ENCODE data around the gene ZNF365.
"Not testable (repeated sequence)": the region's sequence is repeated elsewhere in the genome, so short reads cannot be mapped to it uniquely, and the experiment has no call there.

The ZNF365 gene, protein sequence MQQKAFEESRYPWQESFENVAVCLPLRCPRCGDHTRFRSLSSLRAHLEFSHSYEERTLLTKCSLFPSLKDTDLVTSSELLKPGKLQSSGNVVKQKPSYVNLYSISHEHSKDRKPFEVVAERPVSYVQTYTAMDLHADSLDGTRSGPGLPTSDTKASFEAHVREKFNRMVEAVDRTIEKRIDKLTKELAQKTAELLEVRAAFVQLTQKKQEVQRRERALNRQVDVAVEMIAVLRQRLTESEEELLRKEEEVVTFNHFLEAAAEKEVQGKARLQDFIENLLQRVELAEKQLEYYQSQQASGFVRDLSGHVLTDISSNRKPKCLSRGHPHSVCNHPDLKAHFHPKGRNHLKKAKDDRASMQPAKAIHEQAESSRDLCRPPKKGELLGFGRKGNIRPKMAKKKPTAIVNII

DNA sequence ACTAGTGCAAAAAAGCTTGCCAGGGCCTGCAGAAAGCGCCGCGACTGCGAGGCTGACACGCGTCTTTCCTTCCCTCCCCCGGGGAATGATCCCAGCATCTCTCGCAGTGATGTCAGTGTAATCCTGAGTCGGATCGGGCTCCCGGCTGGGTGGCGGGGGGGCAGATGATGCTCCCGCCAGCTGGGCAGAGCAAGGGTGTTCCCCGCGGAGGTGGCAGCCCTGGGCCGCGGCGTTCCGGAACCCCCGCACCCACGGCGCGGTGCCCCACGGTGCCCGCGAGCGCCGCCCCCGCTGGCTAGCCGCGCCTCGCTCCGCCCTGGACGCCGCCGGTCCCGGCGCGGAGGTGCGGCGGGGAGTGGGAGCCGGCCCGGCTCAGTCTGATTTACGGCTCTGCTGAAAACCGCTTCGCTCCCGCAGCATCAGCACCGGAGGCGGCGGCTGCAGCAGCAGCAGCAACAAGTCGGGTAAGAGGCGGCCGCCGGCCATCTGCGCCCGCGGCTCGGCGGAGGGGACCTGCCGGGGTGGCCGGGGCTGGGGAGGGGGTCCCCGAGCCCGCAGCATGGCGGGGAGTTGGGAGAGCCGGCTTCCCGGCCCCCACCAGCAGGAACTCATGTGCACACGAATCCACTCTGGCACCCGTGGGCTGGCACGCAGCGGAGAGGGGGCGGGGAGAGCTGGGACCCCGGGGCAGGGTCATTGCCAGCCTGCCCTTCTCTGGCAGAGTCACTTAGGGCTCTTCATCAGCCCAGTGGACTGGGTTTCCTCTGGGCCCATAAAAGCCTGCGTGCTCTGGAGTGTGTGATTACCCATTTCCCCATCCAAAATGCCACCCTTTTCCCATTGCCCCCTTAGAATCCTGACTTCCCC lies at the start of gene ZNF365:
ZNF365 (plus strand) TSS at position 375 of the 867 bp plus-strand sequence. CDS start 1,825 bp downstream, outside the sequence.
- in situ Hi-C loops (cut with MboI; ENCODE audit: low sequenced_read_pairs) = no loop called here

DNA sequence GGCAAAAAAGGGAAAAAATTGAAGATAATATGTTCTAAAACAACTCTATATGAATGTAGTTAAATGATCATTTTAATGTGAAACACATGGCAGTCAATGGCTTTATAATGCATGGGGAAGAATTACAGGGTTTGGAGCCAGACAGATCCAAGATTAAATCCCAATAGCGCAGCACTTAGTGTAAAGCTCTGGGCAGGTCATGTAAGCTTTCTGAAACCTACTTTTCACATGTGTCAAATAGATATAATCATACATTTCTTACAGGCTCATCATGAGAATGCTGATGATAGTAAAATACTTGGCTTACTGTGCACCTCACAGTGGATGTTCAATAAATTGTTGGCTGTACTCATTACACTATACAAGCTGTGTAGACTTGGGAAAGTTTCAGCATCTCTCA lies 48.0 kb upstream of the ZNF365 start:
- in situ Hi-C loops (cut with MboI; ENCODE audit: low sequenced_read_pairs) = no loop called here

DNA sequence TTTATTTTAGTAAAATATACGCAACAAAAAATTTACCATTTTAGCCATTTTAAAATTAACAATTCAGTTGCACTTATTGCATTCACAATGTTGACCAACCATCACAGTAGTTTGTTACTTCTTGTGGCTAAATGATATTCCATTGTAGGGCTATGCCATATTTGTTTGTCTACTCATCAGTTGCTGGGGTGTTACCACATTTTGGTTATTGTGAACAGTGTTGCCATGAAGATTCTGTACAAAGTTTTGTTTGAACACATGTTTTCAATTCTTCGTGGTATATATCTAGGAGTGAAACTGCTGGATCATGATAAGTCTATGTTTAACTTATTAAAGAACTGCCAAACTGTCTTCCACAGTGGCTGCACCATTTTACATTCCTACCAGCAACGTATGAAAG lies 46.3 kb upstream of the ZNF365 start:
- in situ Hi-C loops (cut with MboI; ENCODE audit: low sequenced_read_pairs) = no loop called here

DNA sequence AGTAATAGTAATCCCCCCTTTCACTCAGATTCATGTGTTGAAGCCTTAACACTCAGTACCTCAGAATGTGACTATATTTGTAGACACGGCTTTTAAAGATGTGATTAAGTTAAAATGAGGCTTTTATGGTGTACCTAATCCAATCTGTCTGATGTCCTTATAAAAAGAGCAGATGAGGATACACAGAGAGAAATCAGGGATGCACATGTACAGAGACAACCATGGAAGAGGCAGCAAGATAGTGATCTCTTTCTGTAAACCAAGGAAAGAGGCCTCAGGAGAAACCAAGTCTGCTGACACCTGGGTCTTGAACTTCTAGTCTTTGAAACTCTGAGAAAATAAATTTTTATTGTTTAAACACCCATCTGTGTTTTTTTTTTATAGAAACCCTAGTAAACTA lies 44.0 kb upstream of the ZNF365 start:
- in situ Hi-C loops (cut with MboI; ENCODE audit: low sequenced_read_pairs) = no loop called here

DNA sequence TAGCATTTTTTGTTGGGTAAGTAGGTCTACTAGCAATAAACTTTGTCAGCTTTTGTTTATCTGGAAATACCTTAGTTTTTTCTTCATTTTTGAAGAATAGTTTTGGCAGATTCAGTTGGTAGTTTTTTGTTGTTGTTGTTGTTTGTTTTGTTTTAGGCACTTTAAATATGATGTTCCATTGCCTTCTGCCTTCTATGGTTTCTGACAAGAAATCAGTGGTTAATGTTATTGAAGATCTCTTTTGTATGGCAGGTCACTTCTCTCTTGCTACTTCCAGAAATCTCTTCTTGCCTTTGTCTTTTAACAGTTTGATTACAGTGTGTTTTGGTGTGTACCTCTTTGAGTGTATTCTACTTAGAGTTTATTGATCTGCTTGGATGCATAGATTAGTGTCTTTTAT lies 41.8 kb upstream of the ZNF365 start:
- in situ Hi-C loops (cut with MboI; ENCODE audit: low sequenced_read_pairs) = no loop called here

DNA sequence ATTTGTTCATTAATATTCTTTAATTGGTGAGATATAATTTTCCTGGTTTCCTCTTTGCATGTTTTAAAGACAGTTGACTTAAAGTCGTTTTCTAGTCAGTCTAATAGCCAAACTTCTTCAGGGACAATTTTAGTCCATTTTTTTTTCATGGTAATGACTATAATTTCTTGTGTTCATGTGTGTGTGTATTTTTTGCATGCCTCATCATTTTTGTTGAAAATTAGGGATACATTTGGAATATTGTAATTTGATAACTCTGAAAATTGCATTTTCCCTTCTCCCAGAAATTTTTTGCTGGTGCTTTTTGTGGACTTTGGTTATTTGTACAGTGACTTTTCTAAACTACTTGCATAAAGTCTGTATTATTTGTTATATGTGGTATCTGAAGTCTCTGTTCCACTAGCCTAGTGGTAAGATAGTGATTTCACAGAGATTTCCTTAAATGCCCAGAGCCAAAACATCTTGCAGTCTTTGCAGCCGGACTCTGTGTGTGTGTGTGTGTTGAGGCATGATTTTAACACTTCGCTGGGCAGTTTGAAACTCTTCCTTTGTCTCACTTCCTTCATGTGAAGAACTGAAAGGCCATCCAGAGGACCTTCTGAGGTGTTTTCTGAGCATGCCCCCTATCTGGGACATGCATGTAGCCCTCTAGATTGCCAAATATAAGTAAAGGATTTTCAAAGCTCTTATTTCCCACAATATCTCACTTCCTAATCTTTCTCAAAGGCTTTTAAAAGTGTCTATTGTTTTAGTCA lies 40.9 kb upstream of the ZNF365 start:
- in situ Hi-C loops (cut with MboI; ENCODE audit: low sequenced_read_pairs) = no loop called here

DNA sequence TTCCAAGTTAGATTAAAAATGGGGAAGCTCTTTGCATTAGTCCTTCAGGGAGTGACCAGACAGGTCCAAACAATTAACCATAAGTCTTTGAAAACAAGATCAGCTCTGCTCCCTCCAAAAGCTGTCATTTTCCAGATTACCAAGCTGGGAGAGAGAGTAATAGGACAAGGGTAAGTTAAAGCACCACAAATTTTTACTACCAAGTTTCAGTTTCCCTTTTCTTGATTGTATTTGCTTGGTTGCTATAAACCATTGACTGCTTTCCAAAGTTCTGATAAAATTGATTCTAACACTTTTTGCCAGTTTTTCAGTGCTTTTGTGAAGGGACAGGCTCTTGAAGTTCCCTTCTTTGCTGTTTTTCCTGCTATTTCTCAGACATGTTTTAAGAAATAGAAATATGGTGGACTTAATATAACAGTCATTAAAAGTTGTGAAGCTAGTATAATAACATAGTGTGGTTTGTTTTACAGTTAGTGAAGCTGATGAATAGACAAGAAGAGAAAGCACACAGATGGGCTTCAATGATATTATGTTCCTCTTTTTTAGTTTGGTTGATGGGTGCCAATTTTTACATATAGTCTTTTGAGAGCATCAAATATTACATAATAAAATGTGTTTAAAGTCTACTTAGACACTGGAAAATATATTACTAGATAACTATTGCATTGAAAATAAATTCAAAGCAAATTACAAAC lies 40.0 kb upstream of the ZNF365 start:
- in situ Hi-C loops (cut with MboI; ENCODE audit: low sequenced_read_pairs) = no loop called here

DNA sequence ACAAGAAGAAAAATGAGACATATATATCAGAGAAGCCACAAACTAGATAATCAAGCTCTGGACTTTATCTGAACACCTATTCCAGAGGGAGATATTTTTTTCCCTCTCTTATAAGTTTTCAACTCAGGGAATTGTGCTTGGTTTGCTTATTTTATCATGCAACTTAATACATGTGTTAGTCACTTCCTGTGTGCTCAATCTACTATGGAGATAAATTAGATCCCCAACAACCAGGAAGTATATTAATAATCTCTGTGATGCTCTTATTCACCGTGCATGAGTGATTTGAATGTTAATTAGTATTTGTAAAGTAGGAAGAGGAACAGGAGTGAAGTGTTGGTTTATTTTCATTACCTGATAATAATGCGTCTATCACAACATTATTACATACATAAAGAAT lies 38.8 kb upstream of the ZNF365 start:
- in situ Hi-C loops (cut with MboI; ENCODE audit: low sequenced_read_pairs) = no loop called here

DNA sequence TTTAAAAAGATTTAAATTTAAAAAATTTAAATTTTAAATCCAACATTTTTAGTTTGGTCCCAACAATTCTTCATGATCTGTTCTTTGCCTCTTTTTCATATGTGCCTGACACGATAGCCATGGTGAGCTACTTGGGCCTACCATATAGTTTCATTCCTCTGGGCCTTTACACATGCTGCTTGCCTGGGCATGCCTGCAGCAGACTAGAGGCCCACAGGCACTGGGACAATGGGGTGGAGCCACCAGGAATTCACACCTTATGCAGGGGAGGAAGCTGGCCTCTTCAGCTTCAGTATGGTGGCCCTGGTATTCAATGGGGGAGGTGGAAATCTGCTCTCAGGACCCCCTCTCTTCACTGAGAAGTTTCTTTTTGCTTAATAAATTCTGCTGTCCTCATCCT lies 37.8 kb upstream of the ZNF365 start:
- in situ Hi-C loops (cut with MboI; ENCODE audit: low sequenced_read_pairs) = no loop called here

DNA sequence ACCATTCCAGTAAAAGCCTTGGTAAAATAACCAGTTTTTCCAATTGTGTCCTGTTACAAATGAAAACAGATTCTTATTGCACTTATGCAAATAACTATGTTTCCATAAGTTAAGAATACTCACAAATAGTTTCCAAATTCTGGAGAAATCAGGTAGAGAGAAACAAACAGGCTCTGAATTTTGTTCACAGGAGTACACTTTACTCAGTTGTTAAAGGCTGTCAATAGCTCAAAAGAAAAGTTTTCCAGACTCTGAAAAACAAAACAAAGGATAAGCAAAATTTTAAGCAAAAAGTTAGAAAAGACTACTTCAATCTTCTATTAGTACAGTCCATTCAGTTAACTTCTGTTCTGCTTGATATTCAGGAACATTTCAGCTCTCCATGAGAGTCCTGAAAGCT lies 32.8 kb upstream of the ZNF365 start:
- in situ Hi-C loops (cut with MboI; ENCODE audit: low sequenced_read_pairs) = no loop called here

DNA sequence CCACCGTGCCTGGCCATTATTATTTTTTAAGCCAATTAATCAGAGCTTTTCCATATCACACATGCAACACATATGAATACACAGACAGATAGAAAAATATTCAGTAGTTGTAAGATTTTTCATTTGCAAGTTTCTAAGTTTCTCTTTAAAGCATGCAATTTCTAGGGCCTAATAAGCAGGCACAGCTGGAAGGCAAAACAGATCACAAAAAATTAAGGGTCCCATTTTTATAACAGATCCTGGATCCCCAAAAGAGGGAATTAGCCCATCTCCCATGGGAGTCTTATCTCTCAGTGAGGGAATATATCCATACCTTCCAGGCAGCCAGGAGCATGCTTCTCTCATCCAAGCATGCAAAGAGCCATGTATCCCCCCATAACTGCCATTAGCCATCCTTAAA lies 31.2 kb upstream of the ZNF365 start:
- in situ Hi-C loops (cut with MboI; ENCODE audit: low sequenced_read_pairs) = no loop called here

DNA sequence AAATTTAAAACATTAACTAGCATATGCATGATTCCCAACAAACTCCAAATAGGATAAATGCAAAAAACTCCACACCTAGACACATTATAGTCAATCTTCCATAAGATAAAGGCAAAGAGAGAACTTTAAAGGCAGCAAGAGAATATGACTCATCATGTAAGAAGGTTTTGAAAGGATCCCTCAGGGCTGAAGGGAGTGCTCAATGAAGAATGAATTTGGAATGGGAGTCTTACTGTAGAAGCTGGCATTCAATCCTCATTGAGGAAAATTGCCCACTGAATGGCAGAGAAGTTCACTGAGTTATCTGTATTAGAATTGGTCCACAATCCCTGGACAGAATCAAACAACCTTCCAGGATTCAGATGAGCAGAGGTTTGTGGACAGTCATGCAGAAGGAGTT lies 26.1 kb upstream of the ZNF365 start:
- in situ Hi-C loops (cut with MboI; ENCODE audit: low sequenced_read_pairs) = no loop called here

DNA sequence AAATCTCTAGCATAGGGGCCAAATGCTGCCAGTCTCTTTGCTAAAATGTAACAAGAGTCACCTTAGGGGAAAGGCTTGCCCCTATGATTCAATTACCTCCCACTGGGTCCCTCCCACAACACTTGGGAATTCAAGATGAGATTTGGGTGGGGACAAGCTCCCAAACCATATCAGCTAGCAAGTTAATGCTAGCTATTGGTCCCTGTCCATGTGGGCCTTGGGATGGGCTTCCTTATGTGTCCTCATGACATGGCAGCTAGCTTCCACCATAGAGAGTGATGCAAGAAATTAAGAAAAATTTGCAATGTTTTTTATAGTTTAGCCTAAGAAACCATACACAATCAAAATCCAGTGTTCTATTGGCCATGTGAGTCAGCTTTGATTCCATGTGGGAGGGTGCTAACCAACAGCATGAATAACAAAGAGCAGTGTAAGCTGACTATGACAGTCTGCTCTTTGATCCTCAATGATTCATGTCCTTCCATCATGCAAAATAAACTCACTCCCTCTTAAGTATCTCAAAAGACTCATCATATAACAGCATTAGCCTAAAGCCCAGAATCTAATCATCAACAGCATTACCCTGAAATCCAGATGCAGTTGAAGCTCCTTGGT lies 21.7 kb upstream of the ZNF365 start:
- in situ Hi-C loops (cut with MboI; ENCODE audit: low sequenced_read_pairs) = no loop called here

DNA sequence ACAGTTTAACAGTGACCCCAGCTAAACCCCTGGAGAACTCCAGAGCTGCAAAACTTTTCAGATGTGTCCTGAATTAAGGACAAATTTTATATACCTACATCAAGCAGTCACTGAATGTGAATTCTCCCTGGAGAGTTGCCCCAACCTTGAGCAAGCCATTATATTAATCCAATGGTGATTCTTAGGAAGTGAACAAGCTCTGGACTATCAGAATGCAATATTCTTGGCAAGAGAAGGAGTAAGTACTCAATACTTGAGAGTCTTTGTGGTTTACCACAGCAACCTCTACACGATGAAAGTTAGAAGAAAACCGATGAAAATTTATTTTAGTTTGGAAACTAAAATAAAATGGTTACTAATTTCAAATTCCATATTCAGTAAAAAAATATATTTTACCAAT lies 19.3 kb upstream of the ZNF365 start:
- in situ Hi-C loops (cut with MboI; ENCODE audit: low sequenced_read_pairs) = no loop called here

DNA sequence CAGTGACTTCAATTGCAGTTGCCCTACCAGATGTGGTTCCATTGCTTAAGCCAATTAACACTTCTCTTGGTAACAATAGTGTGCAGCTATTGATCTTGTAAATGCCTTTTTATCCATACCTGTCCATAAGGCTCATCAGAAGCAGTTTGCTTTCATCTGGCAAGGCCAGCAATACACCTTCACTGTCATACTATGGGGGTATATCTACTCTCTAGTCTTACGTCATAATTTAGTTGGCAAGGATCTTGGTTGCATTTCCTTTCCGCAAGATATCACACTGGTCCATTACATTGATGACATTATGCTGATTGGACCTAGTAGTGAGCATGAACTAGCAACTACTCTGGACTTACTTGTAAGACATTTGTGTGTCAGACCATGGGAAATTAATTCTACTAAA lies 17.7 kb upstream of the ZNF365 start:
- in situ Hi-C loops (cut with MboI; ENCODE audit: low sequenced_read_pairs) = no loop called here

DNA sequence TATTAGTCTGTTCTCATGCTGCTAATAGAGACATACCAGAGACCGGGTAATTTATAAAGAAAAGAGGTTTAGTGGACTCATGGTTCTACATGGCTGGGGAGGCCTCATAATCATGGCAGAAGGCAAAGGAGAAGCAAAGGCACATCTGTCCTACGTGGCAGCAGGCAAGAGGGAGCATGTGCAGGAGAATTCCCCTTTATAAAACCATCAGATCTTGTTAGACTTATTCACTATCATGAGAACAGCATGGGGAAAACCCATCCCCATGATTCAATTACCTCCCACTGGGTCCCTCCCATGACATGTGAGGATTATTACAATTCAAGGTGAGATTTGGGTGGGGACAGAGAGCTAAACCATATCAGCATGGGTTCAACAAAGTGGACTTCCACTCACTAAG lies 16.0 kb upstream of the ZNF365 start:
- in situ Hi-C loops (cut with MboI; ENCODE audit: low sequenced_read_pairs) = not testable (repeated sequence)

DNA sequence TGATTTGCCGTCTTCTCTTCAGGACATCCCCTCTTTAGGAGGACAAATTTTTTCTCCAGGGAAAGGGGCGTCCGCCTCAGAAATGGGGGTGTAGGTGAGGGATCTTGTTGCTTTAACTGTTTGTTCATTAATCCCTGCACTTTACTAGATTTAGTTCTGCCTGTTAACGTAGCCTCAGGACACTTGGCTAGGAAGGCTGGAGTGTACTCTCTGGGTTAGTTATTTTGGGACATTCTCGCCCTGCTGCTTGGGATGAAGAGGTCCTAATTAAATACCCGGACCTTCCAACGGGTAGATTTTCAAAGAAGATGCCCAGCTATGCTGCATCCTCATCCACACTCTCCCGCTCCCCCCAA lies 552 bp upstream of the ZNF365 start:
- in situ Hi-C loops (cut with MboI; ENCODE audit: low sequenced_read_pairs) = no loop called here

DNA sequence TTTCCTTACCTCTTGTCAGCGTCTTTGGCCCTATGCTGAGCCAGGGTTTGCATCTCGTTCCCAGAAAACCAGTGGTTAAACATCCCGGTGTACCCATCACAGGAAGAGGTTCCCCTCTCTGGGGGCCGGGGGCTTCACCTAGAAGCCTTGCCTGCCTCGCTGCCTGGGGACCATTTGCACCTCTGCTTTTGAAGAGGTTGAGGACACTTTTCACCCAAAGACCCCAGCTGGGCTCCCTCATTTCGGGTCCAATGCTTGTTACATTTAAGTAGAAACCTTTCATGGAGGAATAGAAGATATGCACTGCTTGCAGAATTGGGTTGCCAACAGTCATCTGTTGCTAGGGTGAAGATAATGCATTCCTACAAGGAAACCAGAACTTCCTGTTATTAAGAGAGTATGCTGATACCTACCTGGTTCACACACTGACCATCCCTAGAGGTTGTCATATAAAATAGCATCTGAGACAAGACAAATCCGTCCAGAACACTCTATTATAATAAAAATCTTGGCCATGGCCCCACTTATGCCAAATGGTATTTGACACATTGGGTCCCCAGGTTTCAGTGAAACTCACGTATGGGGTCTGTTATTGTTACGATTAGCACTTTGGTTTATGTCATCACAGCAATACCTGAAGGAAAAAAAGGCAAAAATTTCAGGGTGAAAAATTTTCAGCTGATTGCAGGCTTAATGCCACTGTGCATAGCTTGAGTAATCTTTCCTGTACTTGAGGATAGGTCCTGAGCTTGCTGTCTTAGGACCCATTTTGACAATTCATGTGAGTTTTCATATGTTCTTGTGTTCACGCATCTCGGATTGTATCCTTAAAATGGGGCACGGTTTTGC lies 917 bp downstream of the ZNF365 start:
- in situ Hi-C loops (cut with MboI; ENCODE audit: low sequenced_read_pairs) = no loop called here

Data from HL-60/S4 (cell line).